Naive thymus-derived CD8-positive, alpha-beta T cell (primary cell): ENCODE data around the gene APOL5. TPM values are rescaled to one million over a fixed set of nuclear protein-coding genes. Genes with fewer than 3 reads are reported as not detected.
"Not testable (repeated sequence)": the region's sequence is repeated elsewhere in the genome, so short reads cannot be mapped to it uniquely, and the experiment has no call there.

Experiments
- ATAC-seq, 2 donors: fragments of 150-1000 bp; cut with Tn5 transposase in 1 of 2; sonication (Bioruptor Pico), chemical (Tn5 transposase) in 1 of 2; 1 replicate in 1 of 2; 2 replicates in 1 of 2; pipeline ENCODE4 v1.10.0; 2021; ENCODE audit warnings: mild to moderate bottlenecking in 2 of 2, moderate library complexity in 2 of 2
- POLR2A ChIA-PET: fragments of 350-600 bp; sonication (Branson Sonifier 250); formaldehyde crosslinking; loops from one replicate; lab custom pipeline; 2021; ENCODE audit warnings: antibody characterized with exemption; lab: Charles Lee
- DNase-seq, 10 donors: peaks; one replicate each; pipeline versions ENCODE4 v3.0.0 to v3.0.0-alpha.2; 2020 to 2022
- H3K27ac Mint-ChIP-seq, 10 donors: one replicate each; pipeline ENCODE4 v1.8.0; 2020 to 2022; ENCODE audit warnings: mild to moderate bottlenecking in 10 of 10, mixed read lengths in 10 of 10, moderate library complexity in 4 of 10, inconsistent platforms in 1 of 10
- H3K27me3 Mint-ChIP-seq, 5 donors: one replicate each; pipeline ENCODE4 v1.8.0; 2021 to 2022; ENCODE audit warnings: mixed read lengths in 5 of 5
- H3K36me3 Mint-ChIP-seq, 3 donors: one replicate each; pipeline ENCODE4 v1.8.0; 2020 to 2022; ENCODE audit warnings: mixed read lengths in 3 of 3, mild to moderate bottlenecking in 2 of 3, inconsistent platforms in 1 of 3
- H3K4me1 Mint-ChIP-seq, 4 donors: one replicate each; pipeline ENCODE4 v1.8.0; 2021 to 2022; ENCODE audit warnings: mixed read lengths in 4 of 4
- H3K4me3 Mint-ChIP-seq, 10 donors: one replicate each; pipeline ENCODE4 v1.8.0; 2020 to 2022; ENCODE audit warnings: mild to moderate bottlenecking in 10 of 10, mixed read lengths in 10 of 10, moderate library complexity in 6 of 10, inconsistent platforms in 1 of 10
- H3K9me3 Mint-ChIP-seq, 9 donors: one replicate each; pipeline ENCODE4 v1.8.0; 2020 to 2022; ENCODE audit warnings: mixed read lengths in 9 of 9, mild to moderate bottlenecking in 3 of 9, inconsistent platforms in 1 of 9, moderate library complexity in 1 of 9
- polyA plus RNA-seq, 3 donors: library from polyadenylated mRNA; unstranded; fragments of 300-500 nt; fragmentation: Illumina TruSeq; gene quantifications; one replicate each; pipeline ENCODE4 v1.2.3, GENCODE V29; 2021
- total RNA-seq, 8 experiments: library from RNA in 2 of 8; stranded (reverse) in 2 of 8; gene quantifications; one replicate each; pipeline ENCODE4 v1.2.3 and lab custom pipeline; 2021 to 2026

The APOL5 gene
- total and polyA plus RNA-seq, 5 experiments from 2014 or later = not detected

- Mint-ChIP-seq H3K27ac (peak overlapping the region in 2 of 10 donors; percentile 0 to 53), H3K27me3 (peaks cover 0 to 20% (median 3%) of the 10 kb centered on the region in 5 donors)
- POLR2A ChIA-PET = no interaction called here
Measured at GRCh38 chr22:35735542-35735941, 17.9 kb downstream of the APOL5 start.

DNA sequence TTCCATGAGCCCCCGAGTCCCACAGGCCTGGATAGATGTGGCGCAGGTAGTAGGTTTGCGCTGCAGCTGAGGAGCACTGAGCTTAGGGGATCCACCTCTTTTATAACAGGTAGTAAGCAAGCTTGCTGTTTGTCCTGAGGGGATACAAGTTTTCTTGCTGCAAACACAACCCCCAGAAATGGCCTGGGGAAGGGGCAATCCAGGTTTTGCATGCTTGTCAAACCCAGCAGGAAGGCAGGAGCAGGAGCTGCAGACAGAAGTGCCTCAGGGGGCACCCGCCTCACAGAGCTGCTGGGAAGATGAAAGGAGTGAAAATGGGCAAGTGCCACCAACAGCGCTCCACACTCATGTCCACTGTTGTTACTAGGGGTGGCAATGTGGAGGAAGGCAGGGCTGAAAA, 18.5 kb downstream of the APOL5 start:
- H3K27ac Mint-ChIP-seq = no peak overlapping the region
- peaks cover 0 to 15% (median 3%) of the 10 kb centered on the region in 5 donors for H3K27me3 Mint-ChIP-seq
- POLR2A ChIA-PET = no interaction called here
- no peaks in the 10 kb centered on the region for H3K36me3 Mint-ChIP-seq
- ATAC-seq = no peak
- H3K4me3 Mint-ChIP-seq = no peak overlapping the region
- H3K9me3 Mint-ChIP-seq = no peaks in the 10 kb centered on the region
- no peaks in the 10 kb centered on the region for H3K4me1 Mint-ChIP-seq
- no peak for DNase-seq

More at GRCh38 chr22:35735542-35735941, 17.9 kb downstream of the APOL5 start:
- Mint-ChIP-seq H3K36me3 (no peaks in the 10 kb centered on the region), H3K9me3 (no peaks in the 10 kb centered on the region), H3K4me1 (no peaks in the 10 kb centered on the region), H3K4me3 (no peak overlapping the region)
- DNase-seq (no peak), ATAC-seq (no peak)

- POLR2A ChIA-PET = no interaction called here
- Mint-ChIP-seq H3K4me1 (no peaks in the 10 kb centered on the region), H3K27me3 (peaks cover 0 to 13% (median 2%) of the 10 kb centered on the region in 5 donors), H3K4me3 (no peak overlapping the region), H3K36me3 (no peaks in the 10 kb centered on the region), H3K9me3 (no peaks in the 10 kb centered on the region), H3K27ac (no peak overlapping the region)
- DNase-seq = no peak
- ATAC-seq = no peak
Measured at GRCh38 chr22:35736701-35737100, 19.0 kb downstream of the APOL5 start.

DNA sequence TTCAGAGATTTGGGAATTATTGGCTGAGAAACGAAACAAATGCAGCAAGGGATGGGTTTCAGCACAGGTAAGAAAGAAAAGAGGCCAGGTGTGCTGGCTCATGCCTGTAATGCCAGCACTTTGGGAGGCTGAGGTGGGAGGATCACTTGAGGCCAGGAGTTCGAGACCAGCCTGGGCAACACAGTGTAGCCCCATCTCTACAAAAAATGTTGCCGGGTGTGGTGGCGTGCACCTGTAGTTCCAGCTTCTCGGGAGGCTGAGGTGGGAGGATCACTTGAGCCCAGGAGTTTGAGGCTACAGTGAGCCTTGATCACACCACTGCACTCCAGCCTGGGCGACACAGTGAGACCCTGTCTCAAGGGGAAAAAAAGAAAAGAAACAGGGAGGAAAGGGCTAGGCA, 20.2 kb downstream of the APOL5 start:
- H3K4me1 Mint-ChIP-seq, ATAC-seq, H3K4me3 Mint-ChIP-seq, DNase-seq, POLR2A ChIA-PET, H3K27ac Mint-ChIP-seq, H3K36me3 Mint-ChIP-seq, H3K9me3 Mint-ChIP-seq: not testable (repeated sequence)
- H3K27me3 Mint-ChIP-seq = peaks cover 0 to 12% (median 2%) of the 10 kb centered on the region in 5 donors

DNA sequence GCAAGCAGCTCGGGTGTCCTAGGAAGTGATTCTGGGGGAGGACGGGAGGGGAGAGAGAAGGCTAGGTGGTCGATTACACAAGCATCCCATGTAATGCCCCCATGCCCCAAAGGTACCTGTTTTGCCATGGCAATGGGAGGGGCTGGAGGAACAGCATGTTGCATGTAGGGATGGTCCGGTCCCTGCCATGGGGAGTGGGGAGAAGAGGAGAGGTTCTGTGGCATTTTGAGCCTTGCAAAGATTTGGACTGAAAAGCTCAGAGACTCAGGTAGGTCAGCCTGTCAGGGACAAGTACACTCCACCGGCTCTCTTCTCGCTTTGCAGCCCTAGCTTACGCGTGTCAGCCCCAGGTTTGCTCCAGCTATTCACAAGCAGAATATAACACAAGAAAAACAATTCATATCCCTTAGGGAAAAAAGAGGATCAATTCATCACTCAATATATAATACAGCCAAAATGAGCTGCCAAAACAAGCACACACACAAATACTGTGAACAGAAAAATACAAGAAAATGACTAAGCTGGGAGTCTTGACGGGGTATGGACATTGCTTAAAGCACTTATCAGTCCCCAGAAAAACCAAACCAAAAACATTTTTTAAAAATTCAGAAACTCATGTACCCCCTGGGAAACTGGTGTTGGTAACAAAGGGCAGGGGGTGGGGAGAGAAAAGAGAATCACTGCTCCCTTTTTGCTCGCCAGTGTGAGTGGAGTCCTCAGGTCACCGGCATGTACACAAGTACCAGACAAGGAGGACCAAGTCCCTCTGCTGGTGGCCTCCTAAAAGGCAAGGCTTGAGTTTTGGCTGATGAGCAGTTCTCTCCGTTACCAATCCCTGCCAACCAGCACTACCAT, 21.6 kb downstream of the APOL5 start:
- ATAC-seq = no peak
- no peaks in the 10 kb centered on the region for H3K36me3 Mint-ChIP-seq
- peak in 2 of 10 donors; percentile 3 to 5 for DNase-seq

GRCh38 chr22:35739931-35740380, 22.3 kb downstream of the APOL5 start:
- DNase-seq (no peak), ATAC-seq (no peak)
- POLR2A ChIA-PET = no interaction called here
- H3K27me3 Mint-ChIP-seq = peaks cover 0 to 14% (median 2%) of the 10 kb centered on the region in 5 donors
- H3K4me3 Mint-ChIP-seq = no peak overlapping the region
- no peak overlapping the region for H3K27ac Mint-ChIP-seq
- no peaks in the 10 kb centered on the region for H3K36me3 Mint-ChIP-seq
- H3K4me1 Mint-ChIP-seq = peaks cover 0 to 4% (median 0%) of the 10 kb centered on the region in 4 donors
- no peaks in the 10 kb centered on the region for H3K9me3 Mint-ChIP-seq

More for the DNA sequence above, 21.6 kb downstream of the APOL5 start:
- Mint-ChIP-seq H3K27ac (peak overlapping the region in 1 of 10 donors; percentile 28), H3K4me1 (peaks cover 0 to 4% (median 0%) of the 10 kb centered on the region in 4 donors), H3K4me3 (no peak overlapping the region), H3K27me3 (peaks cover 0 to 14% (median 2%) of the 10 kb centered on the region in 5 donors), H3K9me3 (no peaks in the 10 kb centered on the region)
- POLR2A ChIA-PET = no interaction called here

DNA sequence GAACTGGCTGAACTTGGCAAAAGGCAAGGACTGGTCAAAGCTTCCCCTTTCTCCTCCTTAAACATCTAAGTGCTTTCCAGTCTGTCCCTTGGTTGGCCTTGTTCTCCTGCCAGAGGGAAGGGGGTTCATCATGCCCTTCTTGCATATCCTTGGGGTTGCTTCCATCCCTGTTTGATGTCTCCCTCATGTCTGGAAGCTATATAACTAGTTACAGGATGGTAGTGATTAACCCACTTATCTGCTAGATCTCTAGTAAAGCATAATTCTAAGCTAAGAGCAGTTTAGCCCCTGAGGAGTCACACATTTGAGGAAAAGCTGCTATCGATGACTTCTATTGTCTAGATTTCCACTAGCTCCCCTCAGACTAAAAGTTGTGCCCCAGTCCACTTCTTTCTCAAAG, 22.9 kb downstream of the APOL5 start:
- H3K36me3 Mint-ChIP-seq = no peaks in the 10 kb centered on the region
- H3K4me1 Mint-ChIP-seq = peaks cover 0 to 4% (median 0%) of the 10 kb centered on the region in 4 donors
- ATAC-seq (no peak), DNase-seq (no peak)
- H3K27ac Mint-ChIP-seq = no peak overlapping the region
- peaks cover 0 to 14% (median 2%) of the 10 kb centered on the region in 5 donors for H3K27me3 Mint-ChIP-seq
- H3K4me3 Mint-ChIP-seq = no peak overlapping the region
- H3K9me3 Mint-ChIP-seq = no peaks in the 10 kb centered on the region
- POLR2A ChIA-PET = no interaction called here

DNA sequence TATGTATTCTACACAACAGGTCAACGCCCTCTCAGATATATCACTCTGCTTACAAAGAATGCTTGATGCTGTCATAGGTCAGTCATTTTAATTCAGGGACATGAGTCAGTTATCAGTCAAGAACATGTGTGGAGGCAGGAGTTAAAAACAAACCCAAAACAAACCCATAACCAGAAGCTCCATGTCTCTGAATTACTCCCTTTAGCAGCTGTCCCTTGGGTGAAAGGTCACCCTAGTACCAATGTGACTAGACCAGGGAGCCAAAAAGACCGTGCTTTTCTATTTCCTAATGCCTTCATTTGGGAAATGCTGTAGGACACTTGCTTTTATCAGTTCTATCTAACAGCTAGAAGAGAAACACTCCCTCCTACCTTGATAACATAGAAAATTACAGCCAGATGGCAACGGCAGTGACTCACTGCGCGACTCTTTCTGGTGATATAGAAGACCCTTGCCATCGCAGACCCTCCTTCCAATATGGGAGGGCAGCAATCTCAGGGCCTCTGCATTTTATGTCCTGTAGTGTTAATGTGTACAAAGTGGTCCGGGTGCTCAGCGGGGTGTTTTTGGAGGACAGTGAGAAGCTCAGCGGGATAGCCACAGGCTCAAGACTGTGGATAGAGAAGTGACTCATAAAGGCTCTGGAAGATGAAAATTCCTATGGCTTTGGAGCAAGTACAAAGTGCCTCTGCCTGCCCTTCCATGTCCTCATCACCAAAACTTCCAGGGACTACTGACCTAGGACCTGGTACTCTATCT, 24.8 kb downstream of the APOL5 start:
- Mint-ChIP-seq H3K36me3 (no peaks in the 10 kb centered on the region), H3K27me3 (peaks cover 0 to 9% (median 0%) of the 10 kb centered on the region in 5 donors), H3K4me3 (no peak overlapping the region), H3K27ac (no peak overlapping the region), H3K9me3 (no peaks in the 10 kb centered on the region), H3K4me1 (peaks cover 0 to 4% (median 0%) of the 10 kb centered on the region in 4 donors)
- POLR2A ChIA-PET = no interaction called here
- no peak for DNase-seq
- ATAC-seq = no peak

- ATAC-seq (no peak), DNase-seq (no peak)
- H3K9me3 Mint-ChIP-seq = no peaks in the 10 kb centered on the region
- no peaks in the 10 kb centered on the region for H3K36me3 Mint-ChIP-seq
- no peak overlapping the region for H3K4me3 Mint-ChIP-seq
- H3K4me1 Mint-ChIP-seq = peaks cover 0 to 4% (median 0%) of the 10 kb centered on the region in 4 donors
- no peak overlapping the region for H3K27ac Mint-ChIP-seq
- peaks cover 0 to 7% (median 0%) of the 10 kb centered on the region in 5 donors for H3K27me3 Mint-ChIP-seq
- POLR2A ChIA-PET = no interaction called here
Measured at GRCh38 chr22:35743326-35743860, 25.7 kb downstream of the APOL5 start.

- POLR2A ChIA-PET = no interaction called here
- peaks cover 0 to 13% (median 0%) of the 10 kb centered on the region in 4 donors for H3K4me1 Mint-ChIP-seq
- ATAC-seq (no peak), DNase-seq (no peak)
- H3K4me3 Mint-ChIP-seq = no peak overlapping the region
- no peaks in the 10 kb centered on the region for H3K36me3 Mint-ChIP-seq
- no peak overlapping the region for H3K27ac Mint-ChIP-seq
- peaks cover 0 to 3% (median 0%) of the 10 kb centered on the region in 5 donors for H3K27me3 Mint-ChIP-seq
- H3K9me3 Mint-ChIP-seq = no peaks in the 10 kb centered on the region
Measured at GRCh38 chr22:35746248-35746647, 28.6 kb downstream of the APOL5 start.

- ATAC-seq (no peak), DNase-seq (no peak)
- peaks cover 0 to 7% (median 0%) of the 10 kb centered on the region in 5 donors for H3K27me3 Mint-ChIP-seq
- no peak overlapping the region for H3K4me3 Mint-ChIP-seq
- H3K4me1 Mint-ChIP-seq = peaks cover 0 to 17% (median 2%) of the 10 kb centered on the region in 4 donors
- no peaks in the 10 kb centered on the region for H3K9me3 Mint-ChIP-seq
- POLR2A ChIA-PET = no interaction called here
- no peaks in the 10 kb centered on the region for H3K36me3 Mint-ChIP-seq
- H3K27ac Mint-ChIP-seq = no peak overlapping the region
Measured at GRCh38 chr22:35746946-35747703, 29.5 kb downstream of the APOL5 start.

- no peak for ATAC-seq
- Mint-ChIP-seq H3K9me3 (no peaks in the 10 kb centered on the region), H3K27me3 (peaks cover 0 to 8% (median 0%) of the 10 kb centered on the region in 5 donors), H3K27ac (no peak overlapping the region), H3K4me3 (no peak overlapping the region), H3K36me3 (no peaks in the 10 kb centered on the region), H3K4me1 (peaks cover 4 to 20% (median 8%) of the 10 kb centered on the region in 4 donors)
- DNase-seq = peak in 1 of 10 donors; percentile 21
- POLR2A ChIA-PET = no interaction called here
Measured at GRCh38 chr22:35749808-35750207, 32.1 kb downstream of the APOL5 start.
